HG02981 (cell line): ENCODE results near the gene PDGFRB.

Experiments used
- ATAC-seq: cut with Tn5 transposase; IDR thresholded peaks from one replicate; pipeline ENCODE4 v1.9.1; 2021; ENCODE audit warnings: mild to moderate bottlenecking, moderate library complexity; ENCODE audit not compliant: unreplicated experiment

The PDGFRB gene

GRCh38 chr5:150164211-150164980 is 8.8 kb upstream of the PDGFRB start:
- no peak for ATAC-seq

GRCh38 chr5:150163547-150164059 is 8.0 kb upstream of the PDGFRB start:
- no peak for ATAC-seq

DNA sequence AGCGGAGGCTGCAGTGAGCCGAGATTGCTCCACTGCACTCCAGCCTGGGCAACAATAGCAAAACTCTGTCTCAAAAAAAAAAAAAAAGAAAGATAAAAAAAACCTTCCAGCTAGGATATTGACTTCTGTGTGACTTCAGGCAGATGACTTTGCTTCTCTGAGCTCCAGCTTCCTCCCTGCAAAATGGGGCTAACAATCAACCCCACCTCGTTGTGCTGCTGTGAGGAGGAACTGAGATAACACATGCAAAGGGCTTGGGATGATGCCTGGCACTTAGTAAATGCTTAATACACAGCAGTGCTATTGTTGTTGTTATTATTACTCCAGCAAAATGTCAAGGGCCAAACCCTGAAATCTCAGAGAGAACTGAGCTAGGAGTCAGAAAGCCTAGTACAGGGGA is 7.4 kb upstream of the PDGFRB start:
- ATAC-seq: no peak

GRCh38 chr5:150162142-150162513 is 6.5 kb upstream of the PDGFRB start:
- ATAC-seq: no peak

- ATAC-seq: peak; percentile 69
Observed at GRCh38 chr5:150161242-150162141, 5.8 kb upstream of the PDGFRB start.

- no peak for ATAC-seq
Observed at GRCh38 chr5:150160448-150161081, 4.9 kb upstream of the PDGFRB start.

- no peak for ATAC-seq
Observed at GRCh38 chr5:150159741-150160179, 4.1 kb upstream of the PDGFRB start.

DNA sequence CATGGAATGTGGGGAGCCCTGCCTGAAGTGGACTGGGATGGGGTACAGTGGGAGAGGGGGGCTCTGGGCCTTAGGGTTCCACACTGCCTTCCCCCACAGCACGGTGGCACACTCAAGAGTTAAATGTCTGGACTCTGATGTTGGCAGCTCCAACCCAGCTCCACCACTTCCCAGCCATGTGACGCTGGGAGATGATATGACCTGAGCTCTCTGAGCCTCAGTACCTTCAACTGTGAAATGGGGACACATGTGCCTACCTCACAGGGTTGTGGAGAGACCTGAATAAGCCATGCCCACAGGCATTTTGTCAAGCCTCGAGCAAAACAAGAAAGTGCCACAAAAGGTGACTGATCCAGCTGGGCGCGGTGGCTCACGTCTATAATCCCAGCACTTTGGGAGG is 3.4 kb upstream of the PDGFRB start:
- ATAC-seq: no peak

- ATAC-seq: no peak
Observed at GRCh38 chr5:150158170-150158949, 2.7 kb upstream of the PDGFRB start.

- no peak for ATAC-seq
Observed at GRCh38 chr5:150157168-150157567, 1.5 kb upstream of the PDGFRB start.

DNA sequence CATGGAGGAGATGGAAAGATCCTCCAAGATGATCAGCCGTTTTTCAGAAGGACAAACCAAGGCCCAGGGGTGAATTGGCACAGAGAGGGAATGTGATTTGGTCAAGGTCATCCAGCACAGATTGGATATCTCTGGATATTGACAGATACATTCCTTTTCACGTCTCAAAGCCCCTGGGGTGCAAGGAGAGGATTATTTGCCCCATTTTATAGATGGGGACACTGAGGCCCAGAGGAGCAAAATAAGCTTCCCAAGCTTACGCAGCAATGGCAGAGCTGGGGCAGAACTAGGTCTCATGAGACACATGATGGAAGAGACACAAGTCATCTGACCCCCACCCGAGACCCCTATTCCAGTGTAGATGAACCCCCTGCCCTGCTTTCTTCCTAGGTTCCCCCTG is 895 bp upstream of the PDGFRB start:
- no peak for ATAC-seq

- ATAC-seq: no peak
Observed at GRCh38 chr5:150156027-150156368, 353 bp upstream of the PDGFRB start.

DNA sequence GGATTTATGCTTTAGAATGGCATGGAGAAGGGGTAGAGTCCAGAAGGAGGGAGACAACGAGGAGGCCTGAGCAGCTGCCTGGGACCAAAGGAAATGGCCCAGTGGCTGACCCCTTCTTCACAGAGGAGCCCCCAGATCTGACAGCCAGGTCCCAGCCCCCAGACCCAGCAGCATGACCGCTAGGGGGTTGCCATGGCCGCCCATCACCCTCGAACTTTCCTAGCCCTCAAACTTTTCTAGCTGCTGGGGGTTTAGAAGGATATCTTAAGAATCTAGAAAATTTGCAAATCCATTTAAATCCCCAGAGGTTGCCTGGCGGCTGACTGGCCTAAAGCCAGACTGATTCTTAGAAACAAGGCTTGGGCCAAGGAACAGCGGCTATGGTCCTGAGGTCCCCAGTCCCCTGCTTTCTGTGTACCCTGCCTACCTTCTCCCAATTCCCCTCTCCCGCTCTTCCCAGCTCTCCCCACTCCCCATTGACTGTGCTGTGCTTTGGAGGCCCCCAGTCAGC is 972 bp downstream of the PDGFRB start:
- ATAC-seq: no peak

DNA sequence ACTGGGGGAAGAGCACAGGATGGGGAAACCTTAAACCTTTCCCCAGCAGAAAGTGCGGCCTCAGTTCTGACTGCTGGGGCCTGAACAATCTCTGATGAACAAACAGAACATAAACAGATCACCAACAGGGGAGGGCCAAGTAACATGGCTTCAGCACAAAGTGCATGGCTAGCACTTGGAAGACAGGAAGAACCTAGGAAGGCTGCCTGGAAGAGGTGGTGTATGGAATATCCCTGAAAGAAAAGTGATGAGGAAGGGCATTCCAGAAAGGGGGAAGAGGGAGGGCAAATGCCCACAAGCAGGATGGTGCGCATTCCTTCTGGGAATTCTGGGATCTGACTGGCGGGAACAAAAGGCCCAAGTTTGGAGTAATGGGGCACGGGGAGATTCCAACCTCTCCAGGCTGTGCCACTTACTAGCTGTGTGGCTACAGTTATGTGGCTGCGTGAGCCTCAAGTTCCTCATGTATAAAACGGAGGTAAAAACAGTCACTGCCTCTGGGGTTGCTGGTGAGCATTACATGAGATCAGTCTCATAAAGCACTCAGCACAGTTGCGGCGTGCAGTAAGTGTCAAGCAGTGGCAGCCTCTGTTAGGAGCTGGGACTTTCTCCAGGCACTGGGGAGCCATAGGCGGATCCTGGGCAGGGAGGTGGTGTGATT is 1.6 kb downstream of the PDGFRB start:
- no peak for ATAC-seq

- ATAC-seq: no peak
Observed at GRCh38 chr5:150153483-150153882, 2.2 kb downstream of the PDGFRB start.

GRCh38 chr5:150152636-150153462 is 2.8 kb downstream of the PDGFRB start:
- no peak for ATAC-seq

DNA sequence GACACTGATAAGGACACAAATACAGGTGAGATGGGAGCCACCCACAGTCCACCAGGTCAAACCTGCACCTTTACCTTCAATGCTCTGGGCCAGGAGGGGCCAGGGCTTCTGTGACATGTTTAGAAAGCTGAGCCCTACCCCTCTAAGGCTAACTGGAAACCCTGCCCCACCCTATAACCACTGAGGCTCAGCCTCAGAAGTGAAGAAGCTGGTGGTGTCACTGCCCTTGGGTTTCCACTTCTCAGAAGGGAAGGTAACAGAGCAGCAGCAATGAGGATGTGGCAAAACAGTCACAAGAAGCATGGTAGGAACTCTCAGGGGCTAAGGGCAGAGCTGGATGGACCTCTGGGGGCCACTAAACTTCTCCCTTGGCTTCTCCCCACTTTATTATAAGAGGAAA is 6.0 kb downstream of the PDGFRB start:
- ATAC-seq: no peak

DNA sequence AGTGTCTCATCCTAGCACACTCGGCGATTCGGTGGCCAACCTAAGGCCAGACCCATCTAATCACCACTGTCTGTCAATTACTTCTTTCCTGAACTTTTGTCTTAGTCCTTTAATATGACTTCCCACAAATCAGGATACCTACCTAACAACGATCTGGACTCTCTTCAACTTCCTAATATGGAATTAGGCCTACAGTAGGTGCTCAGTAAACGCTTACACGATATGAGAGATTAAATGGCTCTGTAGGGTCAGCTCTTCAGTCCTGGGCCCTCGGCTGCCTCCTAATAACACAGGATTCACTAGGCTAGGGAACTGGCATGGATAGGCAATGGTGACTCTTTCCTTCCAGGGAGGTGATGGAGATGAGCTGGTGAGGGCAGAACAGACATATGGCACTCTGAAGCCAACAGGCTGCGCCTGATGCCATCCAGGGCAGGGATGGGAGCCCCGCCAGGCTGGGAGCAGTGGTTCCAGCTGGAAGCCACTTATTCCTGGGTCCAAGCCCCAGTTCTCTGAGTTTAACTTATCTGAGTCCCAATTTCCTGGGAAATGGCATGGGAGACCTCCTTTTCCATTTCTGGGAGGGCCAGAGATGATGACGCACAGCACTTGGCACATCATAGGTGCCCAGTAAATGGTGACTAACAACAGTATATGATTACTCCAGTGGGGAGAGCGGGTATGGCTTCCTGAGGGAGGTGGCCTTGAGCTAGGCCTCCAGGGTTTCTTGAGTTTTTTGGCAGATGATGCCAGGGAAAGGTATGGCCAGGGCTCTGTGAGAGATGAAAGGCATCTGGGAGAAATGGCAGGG is 7.3 kb downstream of the PDGFRB start:
- no peak for ATAC-seq
